Activated CD4-positive, alpha-beta T cell treated with anti-CD3 and anti-CD28 coated beads for 24 hours (primary cell): ENCODE results near the gene FXYD5.

ENCODE experiments used
- DNase-seq, 2 donors: peaks; one replicate each; pipeline ENCODE4 v3.0.0-alpha.2; 2020; ENCODE audit warnings: low read depth in 2 of 2

Gene FXYD5

GRCh38 chr19:35212241-35212640 lies 57.7 kb downstream of the FXYD5 start:
- no peak for DNase-seq

GRCh38 chr19:35213663-35214632 lies 59.4 kb downstream of the FXYD5 start:
- peak; percentile 52 to 64 for DNase-seq

GRCh38 chr19:35214766-35215422 lies 60.4 kb downstream of the FXYD5 start:
- no peak for DNase-seq

- DNase-seq, result no peak
Observed at GRCh38 chr19:35216016-35216832, 61.7 kb downstream of the FXYD5 start.

- DNase-seq, result no peak
Observed at GRCh38 chr19:35216833-35217648, 62.5 kb downstream of the FXYD5 start.

GRCh38 chr19:35217649-35217990 lies 63.1 kb downstream of the FXYD5 start:
- DNase-seq, result no peak

GRCh38 chr19:35219008-35219407 lies 64.5 kb downstream of the FXYD5 start:
- DNase-seq, result no peak
